Adrenal gland (tissue), 5 donors: ENCODE measurements around the gene SEMA3F.

ENCODE experiments used
- CTCF ChIP-seq, 6 experiments: fragments of 450-650 bp in 4 of 6; fragments of 200-600 bp in 2 of 6; sonication (generic) in 1 of 6; IDR thresholded peaks; 1 replicate in 5 of 6; 2 replicates in 1 of 6; pipeline versions ENCODE4 v1.5.1 to v1.8.0; 2016 to 2021; ENCODE audit warnings: antibody characterized with exemption in 6 of 6, mild to moderate bottlenecking in 2 of 6, moderate library complexity in 1 of 6
- POLR2A ChIP-seq, 2 donors: fragments of 450-650 bp; IDR thresholded peaks; one replicate each; pipeline ENCODE4 v1.6.1; 2017; ENCODE audit warnings: antibody characterized with exemption in 2 of 2, mild to moderate bottlenecking in 2 of 2, moderate library complexity in 1 of 2
- donor health status: DM: no; HTN: no; CAD: no.

GRCh38 chr3:50186096-50186495, 31.0 kb downstream of the SEMA3F start:
- no peak for TF ChIP-seq CTCF (IDR thresholded peaks at IDR 0.05)
- no peak for TF ChIP-seq POLR2A (IDR thresholded peaks at IDR 0.05)
